Activated CD8-positive, alpha-beta memory T cell treated with anti-CD3 and anti-CD28 coated beads, Interleukin-2, amount 50 U/mL, for 4 hours (primary cell): ENCODE results near the gene RAB11FIP5.
"Not testable (repeated sequence)": the region's sequence is repeated elsewhere in the genome, so short reads cannot be mapped to it uniquely, and the experiment has no call there.

Experiments used
- DNase-seq: peaks from one replicate; pipeline ENCODE4 v3.0.0-alpha.2; 2020

The RAB11FIP5 gene

DNA sequence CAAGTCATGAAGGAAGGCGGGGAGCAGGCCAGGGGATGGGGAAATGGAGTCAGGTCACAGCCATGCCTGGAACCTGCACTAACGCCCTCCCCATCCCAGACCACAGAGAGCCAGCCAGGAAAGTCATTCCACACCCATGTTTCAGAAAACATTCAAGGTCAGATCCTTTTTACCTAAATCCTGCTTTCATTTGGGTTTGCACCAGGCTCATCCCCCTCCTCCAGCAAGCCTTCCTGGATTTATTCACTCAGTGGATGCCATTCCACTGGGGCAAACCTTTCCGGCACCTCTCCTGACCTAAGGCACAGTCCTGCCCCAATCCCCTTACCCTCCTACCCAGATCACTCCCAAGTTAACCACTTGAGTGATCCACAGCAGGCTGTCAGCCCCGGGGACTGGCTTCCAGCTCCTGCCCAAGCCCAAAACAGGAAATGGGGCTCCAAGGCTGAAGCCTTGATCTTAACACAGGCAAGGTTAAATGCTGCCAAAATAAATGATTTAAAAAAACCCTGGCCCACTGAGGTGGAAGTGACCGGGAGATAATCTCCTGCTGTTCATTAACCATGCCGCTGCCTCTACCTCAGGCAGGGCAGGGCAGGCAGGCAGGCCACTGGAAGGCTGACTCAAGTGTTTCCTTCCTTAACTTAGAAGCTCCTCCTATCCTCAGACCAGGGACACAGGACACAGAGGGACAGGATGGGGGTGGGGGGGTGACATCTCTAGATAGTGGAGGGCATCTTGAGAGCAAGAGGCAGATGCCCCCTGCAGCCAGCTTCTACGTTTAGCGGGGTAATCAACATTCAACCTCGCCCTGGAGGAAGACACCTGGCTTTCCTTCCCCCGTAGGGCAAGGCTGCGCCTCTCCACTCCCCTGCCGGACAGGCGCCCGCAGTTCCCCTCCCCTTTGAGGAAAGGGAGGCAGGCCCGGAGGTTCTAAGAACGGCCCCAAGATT is 1.4 kb downstream of the RAB11FIP5 start:
- DNase-seq: no peak

DNA sequence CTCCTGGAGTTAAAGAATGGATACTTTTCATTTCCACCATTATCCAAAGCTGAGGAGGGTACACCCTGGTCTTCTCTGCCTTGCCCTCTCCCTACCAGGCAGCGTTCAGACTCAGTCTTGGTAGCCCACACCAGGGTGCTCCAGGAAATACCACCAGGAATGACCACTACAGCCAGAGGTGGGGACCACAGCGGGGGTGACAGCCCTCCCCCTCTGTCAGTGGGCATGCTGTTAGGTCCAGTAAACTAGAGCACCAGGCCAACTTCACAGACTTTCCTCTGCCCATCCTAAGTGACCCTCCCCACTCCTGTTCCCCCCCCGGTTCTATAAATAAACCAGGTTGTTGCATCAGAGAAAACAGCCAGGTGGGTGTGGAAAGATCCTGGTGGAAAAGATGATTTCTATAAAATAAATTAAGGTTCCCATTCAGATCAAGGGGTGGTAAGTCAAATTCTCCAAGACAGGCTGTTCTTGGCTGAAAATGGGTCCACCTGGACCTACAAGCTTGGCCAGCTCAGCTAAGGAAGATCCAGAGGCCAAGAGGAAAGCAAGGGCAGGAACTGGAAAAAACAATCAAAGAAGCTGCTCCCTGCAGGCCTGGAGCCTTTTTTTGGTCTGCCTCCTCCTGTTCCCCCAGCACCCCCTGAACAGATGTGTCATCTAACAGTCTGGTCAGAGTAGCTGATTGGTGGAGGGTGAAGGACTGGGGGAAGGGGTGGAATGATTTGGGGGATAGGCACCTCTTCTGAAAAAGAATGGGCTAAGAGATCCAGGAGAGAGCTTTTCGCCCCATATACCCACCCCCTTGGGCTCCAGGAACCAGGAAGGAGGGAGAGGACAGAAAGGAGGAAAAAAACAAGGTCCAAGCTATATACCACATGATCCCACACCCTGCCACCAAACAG is 2.3 kb downstream of the RAB11FIP5 start:
- DNase-seq: no peak

DNA sequence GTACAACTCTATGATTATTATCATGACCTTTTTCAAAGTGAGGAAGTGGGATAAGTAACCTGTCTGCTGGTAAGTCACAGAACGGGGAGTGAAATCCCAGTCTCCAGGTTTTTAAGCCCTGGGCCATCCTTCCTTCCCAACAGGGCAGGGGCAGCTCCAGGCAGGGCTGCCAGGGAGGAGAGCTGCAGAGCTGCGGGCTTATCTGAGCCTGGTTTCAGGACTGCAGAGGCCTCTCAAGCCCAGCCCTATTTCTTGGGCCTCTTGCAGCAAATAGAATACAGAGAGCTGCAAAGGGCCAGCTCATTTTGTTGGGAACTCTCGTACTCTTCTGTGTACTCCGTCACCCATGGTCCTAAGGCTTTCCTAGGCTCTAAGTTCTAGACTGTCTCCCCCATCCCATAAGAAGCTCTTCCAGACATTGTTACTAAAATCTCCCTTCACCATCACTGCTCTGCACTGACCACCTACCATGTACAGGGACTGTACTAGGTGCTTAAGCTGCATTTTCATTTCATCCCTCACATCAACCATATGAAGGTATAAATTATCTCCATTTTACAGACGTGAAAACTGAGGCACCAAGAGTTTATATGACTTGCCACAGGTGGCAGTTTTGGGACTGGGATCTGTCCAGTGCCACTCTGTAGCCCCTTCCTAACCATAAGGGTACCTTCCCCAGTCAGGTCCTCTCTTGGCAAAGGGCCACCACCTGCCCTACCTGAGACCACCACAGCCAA is 3.1 kb downstream of the RAB11FIP5 start:
- no peak for DNase-seq

DNA sequence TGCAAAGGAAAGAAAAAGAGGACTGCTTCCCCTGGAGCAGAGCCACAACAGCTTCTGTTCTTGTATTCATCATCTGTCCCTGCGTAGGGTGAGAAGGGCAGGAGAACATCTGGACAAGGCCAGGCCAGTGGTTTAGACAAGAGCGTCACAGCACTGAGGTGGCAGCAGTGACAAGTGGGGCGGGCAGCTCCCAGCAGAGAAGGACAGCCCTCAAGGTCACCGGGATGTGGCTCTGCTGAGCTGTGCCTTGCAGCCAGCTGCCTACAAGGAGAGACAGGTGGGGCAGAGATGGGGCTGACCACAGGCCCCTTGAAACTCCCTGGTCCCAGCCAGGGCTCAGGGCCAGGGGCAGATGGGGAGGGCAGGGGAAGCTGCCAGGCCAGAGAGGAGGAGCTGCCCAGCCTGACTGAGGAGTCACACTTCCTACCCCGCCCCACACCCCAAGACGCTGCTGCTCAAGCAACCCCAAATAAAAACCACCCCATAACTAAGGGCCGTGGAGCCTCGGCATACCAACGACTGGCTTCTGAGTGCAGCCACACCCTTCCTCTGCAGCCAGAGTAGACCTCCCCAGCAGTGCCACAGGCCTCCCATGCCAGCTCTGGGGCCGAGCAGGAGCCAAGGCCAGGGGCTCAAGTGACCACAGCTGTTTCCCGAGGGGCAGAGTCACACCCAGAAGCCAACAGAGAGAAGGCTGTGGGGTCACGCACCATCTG is 5.4 kb downstream of the RAB11FIP5 start:
- DNase-seq: no peak

DNA sequence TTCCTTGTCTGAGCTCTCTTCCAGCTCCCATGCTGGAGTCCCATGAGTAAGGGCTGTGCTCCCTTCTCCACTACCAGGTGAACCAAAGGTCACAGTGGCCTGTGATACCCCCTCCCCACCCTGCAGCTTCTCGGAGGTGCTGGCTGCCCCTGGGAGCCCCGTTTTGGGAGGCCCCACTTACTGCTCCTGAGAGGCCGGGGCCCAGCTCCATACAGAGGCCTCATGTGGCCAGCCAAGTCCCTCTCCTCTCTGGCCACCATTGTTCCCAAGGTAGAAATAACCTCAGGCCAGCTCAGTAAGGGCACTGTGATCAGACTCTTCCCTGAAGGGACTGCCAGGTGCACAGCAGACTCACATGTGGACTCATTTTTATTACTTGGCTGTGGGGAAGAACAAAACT is 6.0 kb downstream of the RAB11FIP5 start:
- DNase-seq: no peak

- no peak for DNase-seq
Measured at GRCh38 chr2:73105511-73105971, 7.2 kb downstream of the RAB11FIP5 start.

DNA sequence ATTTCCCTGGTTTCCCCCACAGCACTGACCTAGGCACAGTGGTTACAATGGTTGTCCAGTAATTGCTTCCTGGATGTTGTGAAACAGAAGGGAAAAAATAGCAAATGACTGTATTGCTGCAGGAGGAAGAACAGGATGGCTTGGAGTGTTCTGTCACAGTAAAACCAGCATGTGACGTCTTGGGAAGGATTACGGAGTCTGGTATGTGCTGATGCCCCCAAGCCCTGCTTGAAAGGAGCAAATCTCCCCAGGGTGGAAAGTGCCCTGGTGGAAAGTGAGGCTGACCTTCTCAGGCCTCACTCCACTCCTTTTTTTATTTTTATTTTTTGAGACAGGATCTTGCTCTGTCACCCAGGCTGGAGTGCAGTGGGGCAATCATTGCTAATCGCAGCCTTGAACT is 7.8 kb downstream of the RAB11FIP5 start:
- DNase-seq: no peak

GRCh38 chr2:73103018-73103542 is 9.7 kb downstream of the RAB11FIP5 start:
- DNase-seq: no peak

DNA sequence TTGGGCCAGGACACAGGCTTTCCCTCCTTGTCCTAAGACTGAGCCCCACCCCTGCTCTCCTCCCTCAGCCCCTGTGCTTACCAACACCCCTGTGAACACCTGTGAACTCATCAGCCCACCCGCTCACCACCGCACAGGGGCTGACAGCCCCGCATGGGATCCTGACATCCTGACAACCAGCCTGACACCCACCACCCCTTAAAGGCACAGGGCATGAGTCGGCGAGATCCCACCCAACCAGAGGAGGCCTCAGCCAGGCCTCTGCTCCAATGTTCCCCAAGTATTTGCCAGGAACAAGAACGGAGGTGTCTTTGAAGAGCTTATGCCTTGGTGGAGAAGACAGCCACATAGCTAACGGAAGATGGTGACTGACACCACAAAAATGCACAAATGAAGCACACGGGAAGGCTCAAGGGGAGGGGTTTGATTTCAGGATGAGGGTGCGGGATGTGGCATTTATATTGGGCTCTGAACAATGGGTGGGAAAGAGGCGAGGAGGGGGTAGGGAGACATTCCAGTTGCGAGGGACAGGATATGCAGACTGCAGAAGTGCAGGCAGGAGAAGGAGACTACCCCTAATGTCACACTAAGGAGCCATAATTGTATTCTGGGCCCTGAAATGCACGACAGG is 11.0 kb downstream of the RAB11FIP5 start:
- no peak for DNase-seq

- no peak for DNase-seq
Measured at GRCh38 chr2:73100956-73101355, 11.8 kb downstream of the RAB11FIP5 start.

DNA sequence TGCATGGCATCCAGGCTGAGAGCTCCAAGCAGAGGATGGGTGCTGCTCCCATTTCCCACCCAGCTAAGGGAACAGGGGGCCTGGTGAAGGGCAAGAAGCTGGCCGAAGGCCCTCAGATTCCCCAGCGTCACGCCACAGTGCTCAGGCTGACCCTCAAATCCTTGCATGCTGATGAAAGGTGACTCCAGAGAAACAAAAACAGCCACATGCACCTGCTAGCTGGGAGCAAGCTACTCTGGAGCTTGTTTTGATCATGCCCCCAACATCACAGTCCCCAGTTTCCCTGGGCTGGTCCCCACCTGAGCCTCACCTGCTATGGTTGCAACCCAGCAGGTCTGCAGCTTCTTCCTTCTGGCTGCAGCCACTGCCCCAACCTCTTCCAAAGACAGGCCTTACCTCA is 13.3 kb downstream of the RAB11FIP5 start:
- DNase-seq: no peak

GRCh38 chr2:73095910-73096309 is 16.8 kb downstream of the RAB11FIP5 start:
- no peak for DNase-seq

GRCh38 chr2:73093601-73094218 is 19.0 kb downstream of the RAB11FIP5 start:
- DNase-seq: not testable (repeated sequence)

GRCh38 chr2:73092146-73092783 is 20.5 kb downstream of the RAB11FIP5 start:
- no peak for DNase-seq

DNA sequence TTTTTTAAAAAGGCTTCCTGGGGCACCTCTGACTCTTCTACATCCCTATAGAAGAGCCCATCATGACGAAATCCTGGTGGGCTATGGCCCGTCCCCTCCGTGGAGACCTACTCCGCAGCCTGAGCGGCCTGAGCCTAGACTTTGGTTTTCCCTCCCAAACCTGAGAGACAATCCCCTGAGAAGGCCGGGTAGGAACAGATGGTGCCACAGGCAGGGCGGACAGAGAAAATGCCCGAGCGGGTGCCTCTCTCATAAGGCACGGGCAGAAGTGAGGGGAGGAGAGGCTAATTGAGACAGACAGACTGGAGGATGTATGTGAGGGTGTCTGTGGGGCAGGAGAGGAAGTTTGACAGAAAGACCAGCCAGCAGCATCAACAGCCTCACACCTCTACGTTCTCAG is 21.1 kb downstream of the RAB11FIP5 start:
- no peak for DNase-seq

DNA sequence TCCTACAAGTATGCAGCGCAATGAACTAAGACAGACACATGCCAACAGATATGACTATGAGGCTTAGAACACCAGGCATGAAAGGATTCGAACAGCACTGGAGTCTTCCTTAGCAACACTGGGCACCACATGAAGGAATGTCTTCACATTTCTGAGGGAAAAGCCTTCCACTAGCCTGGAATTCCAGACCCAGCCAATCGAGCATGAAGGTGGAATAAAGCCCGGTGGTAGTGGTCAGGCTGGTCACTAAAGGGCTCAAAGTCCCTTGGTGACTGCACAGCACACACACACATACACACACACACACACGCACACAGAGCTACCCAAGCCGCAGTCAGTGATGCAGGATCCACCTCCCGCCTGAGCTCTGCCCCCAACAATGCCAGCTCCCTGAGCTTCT is 21.6 kb downstream of the RAB11FIP5 start:
- no peak for DNase-seq

GRCh38 chr2:73089270-73090030 is 23.3 kb downstream of the RAB11FIP5 start:
- DNase-seq: no peak

- no peak for DNase-seq
Measured at GRCh38 chr2:73088703-73089102, 24.0 kb downstream of the RAB11FIP5 start.

DNA sequence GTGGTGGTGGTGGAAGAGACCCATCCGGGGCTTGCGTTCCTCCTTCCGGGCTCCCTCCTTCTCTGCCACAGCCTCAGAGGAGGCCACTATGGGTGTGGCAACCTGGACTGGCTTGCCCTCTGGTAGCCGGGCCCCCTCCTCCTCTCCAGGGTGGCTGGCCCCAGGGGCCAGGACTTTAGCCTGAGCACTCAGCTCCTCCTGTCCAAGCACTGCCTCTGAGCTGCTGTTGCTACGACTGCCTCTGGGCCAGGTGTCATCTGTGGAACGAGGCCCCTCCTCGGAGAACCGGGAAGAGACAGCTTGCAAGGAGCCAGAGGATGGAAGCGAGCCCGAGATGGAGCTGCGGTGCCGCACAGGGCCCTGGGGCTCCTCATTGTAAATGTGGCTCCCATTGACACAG is 24.5 kb downstream of the RAB11FIP5 start:
- no peak for DNase-seq

- no peak for DNase-seq
Measured at GRCh38 chr2:73087311-73087710, 25.4 kb downstream of the RAB11FIP5 start.
